Neural cell (in vitro differentiated cells): ENCODE measurements around the gene SPOCK1.

Experiments
- EP300 ChIP-seq: fragments of 450-650 bp; conservative IDR thresholded peaks from 2 replicates; pipeline ENCODE4 v1.6.1; 2014; ENCODE audit warnings: antibody characterized with exemption, mild to moderate bottlenecking, moderate library complexity; ENCODE audit not compliant: poor library complexity, severe bottlenecking
- EZH2 ChIP-seq: fragments of 200-600, 300-800 bp; shearing (Covaris generic), sonication (generic); IDR thresholded peaks from 2 replicates; pipeline ENCODE4 v1.6.1; 2014; ENCODE audit warnings: antibody characterized with exemption, low read length, borderline replicate concordance, mild to moderate bottlenecking; ENCODE audit not compliant: insufficient read depth, poor library complexity, severe bottlenecking
- POLR2AphosphoS5 ChIP-seq: IDR thresholded peaks from 2 replicates; pipeline ENCODE4 v1.6.1; 2012
- RAD21 ChIP-seq: fragments of 450-650 bp; conservative IDR thresholded peaks from 2 replicates; pipeline ENCODE4 v1.6.1; 2014; ENCODE audit warnings: antibody characterized with exemption, mild to moderate bottlenecking, moderate library complexity
- TF ChIP-seq, protein P1 (sequence below): fragments of 450-650 bp; IDR thresholded peaks from 2 replicates; pipeline ENCODE4 v1.5.1; 2014; ENCODE audit warnings: antibody characterized with exemption, mild to moderate bottlenecking, moderate library complexity; ENCODE audit not compliant: poor library complexity, severe bottlenecking
- TF ChIP-seq, protein P2 (sequence below): IDR thresholded peaks from 2 replicates; pipeline ENCODE4 v1.6.1; 2012; ENCODE audit warnings: borderline replicate concordance

DNA sequence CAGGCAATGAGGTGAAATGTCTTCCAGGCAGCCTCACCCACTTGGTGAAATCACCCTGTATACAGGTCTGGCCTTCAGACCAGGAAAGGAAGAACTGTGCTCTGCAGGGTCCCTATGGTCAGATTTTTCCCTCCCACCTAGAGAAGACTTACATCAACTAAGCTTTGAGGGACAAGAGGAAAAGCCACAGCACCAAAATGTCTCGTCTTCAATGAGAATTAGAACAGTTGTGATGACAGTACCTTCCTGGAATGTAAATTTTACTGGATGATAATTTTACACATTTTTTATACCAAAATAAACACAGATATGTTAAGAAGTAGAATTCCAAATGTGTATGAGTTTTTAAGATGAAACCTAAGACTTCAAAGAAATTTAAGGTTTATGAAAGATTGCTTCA lies 283.9 kb downstream of the SPOCK1 start:
- TF ChIP-seq, protein P1, sequence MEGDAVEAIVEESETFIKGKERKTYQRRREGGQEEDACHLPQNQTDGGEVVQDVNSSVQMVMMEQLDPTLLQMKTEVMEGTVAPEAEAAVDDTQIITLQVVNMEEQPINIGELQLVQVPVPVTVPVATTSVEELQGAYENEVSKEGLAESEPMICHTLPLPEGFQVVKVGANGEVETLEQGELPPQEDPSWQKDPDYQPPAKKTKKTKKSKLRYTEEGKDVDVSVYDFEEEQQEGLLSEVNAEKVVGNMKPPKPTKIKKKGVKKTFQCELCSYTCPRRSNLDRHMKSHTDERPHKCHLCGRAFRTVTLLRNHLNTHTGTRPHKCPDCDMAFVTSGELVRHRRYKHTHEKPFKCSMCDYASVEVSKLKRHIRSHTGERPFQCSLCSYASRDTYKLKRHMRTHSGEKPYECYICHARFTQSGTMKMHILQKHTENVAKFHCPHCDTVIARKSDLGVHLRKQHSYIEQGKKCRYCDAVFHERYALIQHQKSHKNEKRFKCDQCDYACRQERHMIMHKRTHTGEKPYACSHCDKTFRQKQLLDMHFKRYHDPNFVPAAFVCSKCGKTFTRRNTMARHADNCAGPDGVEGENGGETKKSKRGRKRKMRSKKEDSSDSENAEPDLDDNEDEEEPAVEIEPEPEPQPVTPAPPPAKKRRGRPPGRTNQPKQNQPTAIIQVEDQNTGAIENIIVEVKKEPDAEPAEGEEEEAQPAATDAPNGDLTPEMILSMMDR, result no peak
- TF ChIP-seq, protein P2, sequence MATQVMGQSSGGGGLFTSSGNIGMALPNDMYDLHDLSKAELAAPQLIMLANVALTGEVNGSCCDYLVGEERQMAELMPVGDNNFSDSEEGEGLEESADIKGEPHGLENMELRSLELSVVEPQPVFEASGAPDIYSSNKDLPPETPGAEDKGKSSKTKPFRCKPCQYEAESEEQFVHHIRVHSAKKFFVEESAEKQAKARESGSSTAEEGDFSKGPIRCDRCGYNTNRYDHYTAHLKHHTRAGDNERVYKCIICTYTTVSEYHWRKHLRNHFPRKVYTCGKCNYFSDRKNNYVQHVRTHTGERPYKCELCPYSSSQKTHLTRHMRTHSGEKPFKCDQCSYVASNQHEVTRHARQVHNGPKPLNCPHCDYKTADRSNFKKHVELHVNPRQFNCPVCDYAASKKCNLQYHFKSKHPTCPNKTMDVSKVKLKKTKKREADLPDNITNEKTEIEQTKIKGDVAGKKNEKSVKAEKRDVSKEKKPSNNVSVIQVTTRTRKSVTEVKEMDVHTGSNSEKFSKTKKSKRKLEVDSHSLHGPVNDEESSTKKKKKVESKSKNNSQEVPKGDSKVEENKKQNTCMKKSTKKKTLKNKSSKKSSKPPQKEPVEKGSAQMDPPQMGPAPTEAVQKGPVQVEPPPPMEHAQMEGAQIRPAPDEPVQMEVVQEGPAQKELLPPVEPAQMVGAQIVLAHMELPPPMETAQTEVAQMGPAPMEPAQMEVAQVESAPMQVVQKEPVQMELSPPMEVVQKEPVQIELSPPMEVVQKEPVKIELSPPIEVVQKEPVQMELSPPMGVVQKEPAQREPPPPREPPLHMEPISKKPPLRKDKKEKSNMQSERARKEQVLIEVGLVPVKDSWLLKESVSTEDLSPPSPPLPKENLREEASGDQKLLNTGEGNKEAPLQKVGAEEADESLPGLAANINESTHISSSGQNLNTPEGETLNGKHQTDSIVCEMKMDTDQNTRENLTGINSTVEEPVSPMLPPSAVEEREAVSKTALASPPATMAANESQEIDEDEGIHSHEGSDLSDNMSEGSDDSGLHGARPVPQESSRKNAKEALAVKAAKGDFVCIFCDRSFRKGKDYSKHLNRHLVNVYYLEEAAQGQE, result no peak
- TF ChIP-seq RAD21, result no peak
- TF ChIP-seq POLR2AphosphoS5, result no peak
- no peak for TF ChIP-seq EP300
- no peak for TF ChIP-seq EZH2
